ENCODE measurements around the gene PSMA7.
A peak's percentile ranks its signal among the peaks of the same experiment; 100 is the strongest.

PSMA7 gene

DNA sequence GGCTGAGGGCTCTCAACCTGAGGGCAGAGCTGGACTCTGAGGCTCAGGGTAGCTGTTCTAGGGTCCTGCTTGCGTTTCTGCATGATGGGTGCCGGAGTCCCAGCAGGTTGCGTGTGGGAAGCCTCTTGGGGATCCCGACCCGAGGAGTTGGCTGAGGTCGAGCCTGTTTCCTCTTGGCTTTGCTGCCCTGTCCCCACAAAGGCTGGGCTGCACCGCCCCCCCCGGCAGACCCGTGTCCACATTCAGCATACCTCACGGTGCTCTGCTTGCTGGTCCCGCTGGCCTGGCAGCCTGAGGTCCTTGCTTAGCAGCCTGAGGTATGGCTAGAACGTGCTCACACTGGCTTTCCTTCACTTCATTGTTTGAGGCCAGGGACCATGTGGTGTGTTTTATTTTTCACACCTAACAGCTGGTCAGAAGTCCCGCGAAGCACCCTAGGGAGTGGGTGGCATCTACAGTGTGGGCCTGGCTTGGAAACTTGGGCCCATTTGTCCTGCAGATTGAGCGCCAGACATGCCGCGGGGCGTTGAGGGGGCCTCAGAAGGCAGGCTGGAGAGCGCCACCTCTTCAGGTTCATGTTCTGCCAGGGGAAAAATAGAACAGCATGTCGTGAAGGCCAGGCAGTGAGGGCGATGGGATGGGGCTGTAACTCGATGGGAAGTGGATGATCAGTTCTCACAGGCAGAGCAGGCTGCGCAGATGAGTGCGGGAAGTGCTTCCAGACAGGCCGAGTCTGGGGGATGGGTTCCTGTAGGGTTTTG is 11.5 kb downstream of the PSMA7 start:
- H3K27ac ChIP-seq (ENCODE audit: low read depth, low read length) = no peak overlapping the region
- H3K36me3 ChIP-seq (ENCODE audit: insufficient read depth, low read length) = peaks cover 97% of the 10 kb centered on the region
- no peak overlapping the region for H3K9ac ChIP-seq (ENCODE audit: low read length)
- no peaks in the 10 kb centered on the region for H3K9me3 ChIP-seq (ENCODE audit: low read length)
- no peaks in the 10 kb centered on the region for H3K27me3 ChIP-seq (ENCODE audit: control insufficient read depth in 1 of 2, insufficient read depth in 2 of 2, low read length in 2 of 2)
- H3K4me1 ChIP-seq (ENCODE audit: insufficient read depth, low read length) = no peaks in the 10 kb centered on the region
- no peak overlapping the region for H3K4me3 ChIP-seq (ENCODE audit: low read depth in 1 of 2, low read length in 2 of 2)

DNA sequence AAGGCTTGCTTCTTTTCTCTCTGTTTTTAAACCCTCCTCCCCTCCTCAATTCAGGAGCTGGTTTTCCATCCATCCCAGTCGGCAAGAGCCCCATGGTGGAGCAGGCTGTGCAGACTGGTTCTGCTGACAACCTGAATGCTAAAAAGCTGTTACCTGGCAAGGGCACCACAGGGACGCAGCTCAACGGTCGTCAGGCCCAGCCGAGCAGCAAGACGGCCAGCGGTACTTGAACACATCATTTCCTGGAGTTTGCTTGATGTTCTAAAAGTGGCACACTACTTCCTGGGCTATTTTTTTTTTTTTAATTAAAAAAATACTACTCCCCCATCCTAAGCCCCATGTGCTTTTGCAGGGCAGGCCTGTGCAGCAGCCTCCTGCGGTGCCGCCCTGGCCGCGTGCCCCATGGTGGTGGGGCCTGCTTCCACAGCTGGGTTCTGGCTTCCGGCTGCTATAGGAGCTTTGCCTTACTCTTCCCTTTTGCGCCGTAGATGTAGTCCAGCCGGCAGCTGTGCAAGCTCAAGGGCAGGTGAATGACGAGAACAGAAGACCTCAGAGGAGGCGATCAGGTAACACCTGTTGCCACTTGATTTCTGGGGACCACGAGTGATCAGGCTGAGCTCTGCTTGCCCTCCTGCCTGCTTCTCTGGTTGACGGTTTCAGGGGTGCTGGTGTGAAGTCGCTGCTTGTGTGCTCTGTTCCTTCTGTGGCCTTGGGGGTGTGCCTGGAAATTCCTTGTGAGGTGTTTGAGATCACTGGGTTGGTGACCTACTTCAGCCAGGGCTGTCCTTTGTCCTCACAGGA is 13.3 kb downstream of the PSMA7 start:
- no peak overlapping the region for H3K27ac ChIP-seq (ENCODE audit: low read depth, low read length)
- no peaks in the 10 kb centered on the region for H3K9me3 ChIP-seq (ENCODE audit: low read length)
- H3K4me3 ChIP-seq (ENCODE audit: low read depth in 1 of 2, low read length in 2 of 2) = no peak overlapping the region
- peaks cover 97% of the 10 kb centered on the region for H3K36me3 ChIP-seq (ENCODE audit: insufficient read depth, low read length)
- no peaks in the 10 kb centered on the region for H3K27me3 ChIP-seq (ENCODE audit: control insufficient read depth in 1 of 2, insufficient read depth in 2 of 2, low read length in 2 of 2)
- no peak overlapping the region for H3K9ac ChIP-seq (ENCODE audit: low read length)
- H3K4me1 ChIP-seq (ENCODE audit: insufficient read depth, low read length) = no peaks in the 10 kb centered on the region

DNA sequence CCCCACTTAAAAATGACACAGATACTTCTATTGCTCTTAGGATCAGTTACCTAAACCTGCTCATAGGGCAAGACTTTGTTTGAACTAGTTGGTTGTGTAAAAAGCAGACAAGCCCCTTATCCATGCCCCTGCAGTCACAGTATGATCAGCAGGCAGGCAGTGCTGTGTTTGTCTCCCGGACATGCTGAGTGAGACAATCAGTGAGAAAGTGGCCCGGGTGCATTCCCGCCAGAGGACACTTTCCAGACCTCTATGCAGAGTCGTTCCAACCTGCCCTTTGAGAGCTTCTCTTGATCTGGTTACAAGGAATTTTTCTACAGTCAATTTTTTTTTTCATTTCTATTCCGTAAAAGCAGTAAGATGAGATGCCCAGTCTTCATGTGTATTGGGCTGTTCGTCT is 14.7 kb downstream of the PSMA7 start:
- peaks cover 10% of the 10 kb centered on the region for H3K4me1 ChIP-seq (ENCODE audit: insufficient read depth, low read length)
- H3K4me3 ChIP-seq (ENCODE audit: low read depth in 1 of 2, low read length in 2 of 2) = no peak overlapping the region
- H3K9ac ChIP-seq (ENCODE audit: low read length) = no peak overlapping the region
- no peak overlapping the region for H3K27ac ChIP-seq (ENCODE audit: low read depth, low read length)
- H3K36me3 ChIP-seq (ENCODE audit: insufficient read depth, low read length) = peaks cover 86% of the 10 kb centered on the region
- no peaks in the 10 kb centered on the region for H3K9me3 ChIP-seq (ENCODE audit: low read length)
- H3K27me3 ChIP-seq (ENCODE audit: control insufficient read depth in 1 of 2, insufficient read depth in 2 of 2, low read length in 2 of 2) = no peaks in the 10 kb centered on the region

DNA sequence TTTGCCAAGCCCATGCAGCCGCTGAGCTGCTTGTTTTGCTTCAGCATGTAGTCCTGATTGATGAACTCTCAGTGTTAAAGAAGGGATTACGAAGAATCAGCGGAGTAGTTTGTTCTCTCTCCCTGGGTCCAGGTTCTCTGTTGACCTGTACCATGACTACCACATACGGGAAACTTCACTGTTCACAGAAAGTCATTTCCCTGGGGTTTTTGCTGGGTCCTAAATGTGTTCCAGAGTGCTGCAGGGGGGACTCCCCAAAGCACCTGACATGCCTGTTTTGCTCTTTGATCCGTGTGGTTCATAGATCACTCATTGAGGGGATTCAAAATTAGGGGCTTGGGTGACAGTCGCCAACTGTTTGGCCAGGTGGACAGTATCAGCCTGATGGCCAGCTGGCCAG is 15.4 kb downstream of the PSMA7 start:
- Histone ChIP-seq H3K4me3 (ENCODE audit: low read depth in 1 of 2, low read length in 2 of 2) (no peak overlapping the region), H3K9ac (ENCODE audit: low read length) (no peak overlapping the region), H3K27me3 (ENCODE audit: control insufficient read depth in 1 of 2, insufficient read depth in 2 of 2, low read length in 2 of 2) (no peaks in the 10 kb centered on the region), H3K9me3 (ENCODE audit: low read length) (no peaks in the 10 kb centered on the region), H3K4me1 (ENCODE audit: insufficient read depth, low read length) (peaks cover 14% of the 10 kb centered on the region), H3K27ac (ENCODE audit: low read depth, low read length) (no peak overlapping the region), H3K36me3 (ENCODE audit: insufficient read depth, low read length) (peaks cover 79% of the 10 kb centered on the region)

GRCh38 chr20:62126141-62126540 is 17.1 kb downstream of the PSMA7 start:
- Histone ChIP-seq H3K27ac (ENCODE audit: low read depth, low read length) (no peak overlapping the region), H3K9ac (ENCODE audit: low read length) (no peak overlapping the region), H3K36me3 (ENCODE audit: insufficient read depth, low read length) (peaks cover 62% of the 10 kb centered on the region)

DNA sequence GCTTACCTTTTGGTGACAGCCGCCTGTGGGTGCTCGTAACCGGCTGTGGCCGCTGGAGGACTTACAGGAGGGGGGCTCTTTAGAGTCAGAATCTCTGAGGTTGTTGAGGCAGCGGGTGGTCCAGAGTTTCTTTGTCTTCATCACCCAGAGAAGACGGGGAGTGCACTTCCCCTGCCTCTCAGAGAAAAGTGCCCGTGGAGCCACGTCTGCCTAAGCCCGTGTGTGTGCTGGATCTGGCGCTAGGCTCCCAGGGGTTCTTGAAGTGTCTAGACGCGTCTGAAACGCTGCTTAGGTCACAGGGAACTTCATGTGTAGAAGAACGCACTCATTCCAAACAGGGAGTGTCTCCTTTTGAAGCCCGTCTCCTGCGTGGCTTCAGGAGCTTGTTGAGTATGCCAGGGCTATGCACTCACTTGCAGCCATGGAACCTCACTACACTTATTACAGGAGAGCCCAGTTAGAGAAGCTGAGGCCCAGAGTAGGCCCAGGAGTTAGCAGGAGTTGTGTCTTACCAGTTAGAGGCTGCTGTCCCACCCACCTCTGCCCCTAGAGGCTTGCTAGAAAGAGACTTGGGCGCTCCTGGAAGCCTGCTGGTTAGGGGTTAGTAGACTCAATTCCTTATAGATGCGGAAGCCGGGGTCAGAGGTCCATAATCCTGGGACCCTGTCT is 19.6 kb downstream of the PSMA7 start:
- Histone ChIP-seq H3K27ac (ENCODE audit: low read depth, low read length) (peak overlapping the region; percentile 81), H3K9me3 (ENCODE audit: low read length) (no peaks in the 10 kb centered on the region), H3K4me3 (ENCODE audit: low read depth in 1 of 2, low read length in 2 of 2) (peak overlapping the region; percentile 69 to 70), H3K4me1 (ENCODE audit: insufficient read depth, low read length) (peaks cover 14% of the 10 kb centered on the region), H3K9ac (ENCODE audit: low read length) (peak overlapping the region; percentile 61), H3K36me3 (ENCODE audit: insufficient read depth, low read length) (peaks cover 37% of the 10 kb centered on the region), H3K27me3 (ENCODE audit: control insufficient read depth in 1 of 2, insufficient read depth in 2 of 2, low read length in 2 of 2) (peaks cover 0 to 5% of the 10 kb centered on the region in 2 donors)

More at GRCh38 chr20:62126141-62126540, 17.1 kb downstream of the PSMA7 start:
- Histone ChIP-seq H3K9me3 (ENCODE audit: low read length) (no peaks in the 10 kb centered on the region), H3K4me1 (ENCODE audit: insufficient read depth, low read length) (peaks cover 14% of the 10 kb centered on the region), H3K4me3 (ENCODE audit: low read depth in 1 of 2, low read length in 2 of 2) (no peak overlapping the region), H3K27me3 (ENCODE audit: control insufficient read depth in 1 of 2, insufficient read depth in 2 of 2, low read length in 2 of 2) (no peaks in the 10 kb centered on the region)

GRCh38 chr20:62122654-62123449 is 20.3 kb downstream of the PSMA7 start:
- Histone ChIP-seq H3K9ac (ENCODE audit: low read length) (peak overlapping the region; percentile 61), H3K4me3 (ENCODE audit: low read depth in 1 of 2, low read length in 2 of 2) (peak overlapping the region; percentile 69 to 70), H3K36me3 (ENCODE audit: insufficient read depth, low read length) (peaks cover 30% of the 10 kb centered on the region), H3K27ac (ENCODE audit: low read depth, low read length) (peak overlapping the region; percentile 81), H3K27me3 (ENCODE audit: control insufficient read depth in 1 of 2, insufficient read depth in 2 of 2, low read length in 2 of 2) (peaks cover 0 to 5% of the 10 kb centered on the region in 2 donors), H3K4me1 (ENCODE audit: insufficient read depth, low read length) (peaks cover 14% of the 10 kb centered on the region), H3K9me3 (ENCODE audit: low read length) (no peaks in the 10 kb centered on the region)

DNA sequence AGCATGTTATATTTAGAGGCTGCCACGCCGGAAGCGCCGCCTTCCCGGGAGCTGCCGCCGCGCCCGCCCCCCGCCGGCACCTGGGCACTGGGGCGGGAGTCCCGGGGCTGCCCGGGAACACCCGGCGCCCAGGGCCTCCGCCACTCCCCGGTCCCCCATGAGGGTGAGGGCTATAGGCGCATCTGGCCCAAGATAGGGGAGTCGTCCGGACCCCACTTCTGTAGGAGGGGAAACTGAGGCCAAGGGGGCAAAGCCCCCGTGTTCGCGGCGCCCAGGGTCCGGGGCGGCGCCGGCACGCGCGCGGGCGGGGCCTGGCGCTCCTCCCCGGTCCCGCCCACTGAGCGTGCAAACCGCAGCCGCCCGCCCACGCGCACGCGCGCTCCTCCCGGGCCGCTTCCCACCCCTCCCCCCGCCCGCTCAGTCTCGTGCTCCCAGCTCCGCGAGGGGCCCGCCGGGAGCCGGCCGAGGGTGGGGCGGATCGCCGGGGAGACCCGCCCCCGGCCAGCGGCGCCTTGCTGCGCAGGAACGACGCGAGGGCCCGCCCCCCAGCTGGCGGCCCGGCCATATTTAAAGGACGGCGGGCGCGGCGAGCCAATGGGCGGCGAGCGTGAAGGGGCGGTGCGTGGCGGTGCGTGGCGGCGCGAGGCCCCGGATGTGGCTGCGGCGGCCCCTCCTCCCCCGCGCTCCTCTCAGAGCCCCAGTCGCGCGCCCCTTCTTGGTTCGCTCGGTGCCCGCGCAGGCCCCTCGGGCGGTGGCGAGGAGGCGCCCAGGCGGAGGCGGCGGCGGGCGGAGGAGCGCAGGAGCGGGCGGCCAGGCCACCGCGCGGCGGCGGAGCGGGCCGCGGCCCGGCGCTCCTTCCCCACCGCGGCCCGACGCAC is 21.2 kb downstream of the PSMA7 start, which contains the start of gene LSM14B:
Gene LSM14B (plus strand): TSS at position 700 of the 878 bp plus-strand sequence. CDS start 192 bp downstream, outside the sequence.
- peaks cover 14% of the 10 kb centered on the region for H3K4me1 ChIP-seq (ENCODE audit: insufficient read depth, low read length)
- peak within 1 kb of the TSS; percentile 88 for H3K27ac ChIP-seq (ENCODE audit: low read depth, low read length)
- H3K9me3 ChIP-seq (ENCODE audit: low read length) = no peaks in the 10 kb centered on the region
- peak within 1 kb of the TSS; percentile 61 for H3K9ac ChIP-seq (ENCODE audit: low read length)
- peaks cover 21% of the 10 kb centered on the region for H3K36me3 ChIP-seq (ENCODE audit: insufficient read depth, low read length)
- H3K4me3 ChIP-seq (ENCODE audit: low read depth in 1 of 2, low read length in 2 of 2) = peak within 1 kb of the TSS; percentile 69 to 78
- H3K27me3 ChIP-seq (ENCODE audit: control insufficient read depth in 1 of 2, insufficient read depth in 2 of 2, low read length in 2 of 2) = peaks cover 0 to 9% of the 10 kb centered on the region in 2 donors

GRCh38 chr20:62120990-62121775 is 22.0 kb downstream of the PSMA7 start:
- Histone ChIP-seq H3K27ac (ENCODE audit: low read depth, low read length) (peak overlapping the region; percentile 88), H3K4me3 (ENCODE audit: low read depth in 1 of 2, low read length in 2 of 2) (peak overlapping the region; percentile 54 to 78), H3K36me3 (ENCODE audit: insufficient read depth, low read length) (peaks cover 13% of the 10 kb centered on the region), H3K9me3 (ENCODE audit: low read length) (no peaks in the 10 kb centered on the region), H3K9ac (ENCODE audit: low read length) (peak overlapping the region; percentile 42), H3K27me3 (ENCODE audit: control insufficient read depth in 1 of 2, insufficient read depth in 2 of 2, low read length in 2 of 2) (peaks cover 0 to 11% of the 10 kb centered on the region in 2 donors), H3K4me1 (ENCODE audit: insufficient read depth, low read length) (peaks cover 14% of the 10 kb centered on the region)
